ENCODE data around the gene OR6Q1. TPM values are rescaled to one million over a fixed set of nuclear protein-coding genes. Genes with fewer than 3 reads are reported as not detected.

OR6Q1 gene
- total and polyA plus RNA-seq, 2 of the 13 experiments (the other 11 are each of a cell fraction or from before 2014, with no cell fraction given), result not detected

- TF ChIP-seq SCMH1 (CRISPR knock-in tag; IDR thresholded peaks at IDR 0.05; ENCODE audit: borderline replicate concordance) (no peak), FOXA3 (CRISPR knock-in tag; IDR thresholded peaks at IDR 0.05) (peak; percentile 63), FOXK2 (IDR thresholded peaks at IDR 0.05) (no peak), ZNF224 (CRISPR knock-in tag; IDR thresholded peaks at IDR 0.05) (no peak), TEF (CRISPR knock-in tag; IDR thresholded peaks at IDR 0.05) (no peak), ZNF652 (CRISPR knock-in tag; IDR thresholded peaks at IDR 0.05; ENCODE audit: borderline replicate concordance, low read depth) (no peak; the same call in 1 of the 2 replicates), ETV6 (CRISPR knock-in tag; conservative IDR thresholded peaks at IDR 0.05) (no peak), ZBTB33 (CRISPR knock-in tag; IDR thresholded peaks at IDR 0.05) (no peak), KLF11 (CRISPR knock-in tag; IDR thresholded peaks at IDR 0.05) (no peak), FOXO1 (CRISPR knock-in tag; IDR thresholded peaks at IDR 0.05) (no peak), ZFX (CRISPR knock-in tag; IDR thresholded peaks at IDR 0.05; ENCODE audit: low read depth) (0 out of 2 replicates have a peak, but pooled peaks have one; percentile 24), KDM5A (IDR thresholded peaks at IDR 0.05; ENCODE audit: borderline replicate concordance, low read length) (no peak), TBX2 (CRISPR knock-in tag; IDR thresholded peaks at IDR 0.05; ENCODE audit: borderline replicate concordance) (peak; percentile 81), ZNF580 (CRISPR knock-in tag; IDR thresholded peaks at IDR 0.05; ENCODE audit: borderline replicate concordance, low read depth) (no peak), HMGXB3 (CRISPR knock-in tag; IDR thresholded peaks at IDR 0.05; ENCODE audit: borderline replicate concordance) (no peak), RFXAP (CRISPR knock-in tag; IDR thresholded peaks at IDR 0.05; ENCODE audit: borderline replicate concordance) (no peak), USF2 (IDR thresholded peaks at IDR 0.05; ENCODE audit: low read depth, low read length) (no peak), USF2 (CRISPR knock-in tag; IDR thresholded peaks at IDR 0.05; ENCODE audit: borderline replicate concordance) (no peak), ZNF839 (CRISPR knock-in tag; IDR thresholded peaks at IDR 0.05; ENCODE audit: borderline replicate concordance) (no peak), SETDB1 (CRISPR knock-in tag; IDR thresholded peaks at IDR 0.05; ENCODE audit: borderline replicate concordance) (no peak), ZNF207 (IDR thresholded peaks at IDR 0.05; ENCODE audit: borderline replicate concordance) (no peak)
These were observed 30.4 kb downstream of the OR6Q1 start (continued) for GRCh38 chr11:58060939-58061672.
